ENCODE results near the gene NREP. TPM values are rescaled to one million over a fixed set of nuclear protein-coding genes. Genes with fewer than 3 reads are reported as not detected.
A peak's percentile ranks its signal among the peaks of the same experiment; 100 is the strongest.

NREP gene
- total RNA-seq, 1 donor from 2014 or later: 1,006 TPM

- TF ChIP-seq CTCF (IDR thresholded peaks at IDR 0.05): no peak
- Mint-ChIP-seq H3K4me3 (ENCODE audit: unreplicated experiment) (no peak overlapping the region), H3K27me3 (ENCODE audit: low read depth) (no peaks in the 10 kb centered on the region), H3K36me3 (ENCODE audit: low read depth) (peaks cover 30% of the 10 kb centered on the region), H3K27ac (ENCODE audit: unreplicated experiment) (peak overlapping the region; percentile 60), H3K9me3 (ENCODE audit: low read depth) (no peaks in the 10 kb centered on the region), H3K4me1 (ENCODE audit: low read depth) (peaks cover 93% of the 10 kb centered on the region)
- DNase-seq (ENCODE audit: low spot score): no peak
These were observed 8.7 kb downstream of the NREP start for GRCh38 chr5:111748304-111748763.

GRCh38 chr5:111747337-111747736 lies 9.7 kb downstream of the NREP start:
- no peak for DNase-seq (ENCODE audit: low spot score)
- Mint-ChIP-seq H3K4me3 (ENCODE audit: unreplicated experiment) (no peak overlapping the region), H3K9me3 (ENCODE audit: low read depth) (no peaks in the 10 kb centered on the region), H3K27ac (ENCODE audit: unreplicated experiment) (peak overlapping the region; percentile 60), H3K4me1 (ENCODE audit: low read depth) (peaks cover 96% of the 10 kb centered on the region), H3K36me3 (ENCODE audit: low read depth) (peaks cover 23% of the 10 kb centered on the region), H3K27me3 (ENCODE audit: low read depth) (no peaks in the 10 kb centered on the region)
- no peak for TF ChIP-seq CTCF (IDR thresholded peaks at IDR 0.05)

GRCh38 chr5:111746791-111747190 lies 10.2 kb downstream of the NREP start:
- peak overlapping the region; percentile 60 for H3K27ac Mint-ChIP-seq (ENCODE audit: unreplicated experiment)
- DNase-seq (ENCODE audit: low spot score): no peak
- no peak overlapping the region for H3K4me3 Mint-ChIP-seq (ENCODE audit: unreplicated experiment)
- peaks cover 97% of the 10 kb centered on the region for H3K4me1 Mint-ChIP-seq (ENCODE audit: low read depth)
- peaks cover 21% of the 10 kb centered on the region for H3K36me3 Mint-ChIP-seq (ENCODE audit: low read depth)
- no peaks in the 10 kb centered on the region for H3K9me3 Mint-ChIP-seq (ENCODE audit: low read depth)
- no peak for TF ChIP-seq CTCF (IDR thresholded peaks at IDR 0.05)
- H3K27me3 Mint-ChIP-seq (ENCODE audit: low read depth): no peaks in the 10 kb centered on the region

GRCh38 chr5:111745075-111745739 lies 11.8 kb downstream of the NREP start:
- no peaks in the 10 kb centered on the region for H3K9me3 Mint-ChIP-seq (ENCODE audit: low read depth)
- H3K36me3 Mint-ChIP-seq (ENCODE audit: low read depth): peaks cover 14% of the 10 kb centered on the region
- peaks cover 100% of the 10 kb centered on the region for H3K4me1 Mint-ChIP-seq (ENCODE audit: low read depth)
- H3K27me3 Mint-ChIP-seq (ENCODE audit: low read depth): no peaks in the 10 kb centered on the region
- no peak for DNase-seq (ENCODE audit: low spot score)
- TF ChIP-seq CTCF (IDR thresholded peaks at IDR 0.05): no peak
- H3K27ac Mint-ChIP-seq (ENCODE audit: unreplicated experiment): peak overlapping the region; percentile 92
- no peak overlapping the region for H3K4me3 Mint-ChIP-seq (ENCODE audit: unreplicated experiment)

GRCh38 chr5:111744455-111744854 lies 12.5 kb downstream of the NREP start:
- Mint-ChIP-seq H3K4me3 (ENCODE audit: unreplicated experiment) (peak overlapping the region; percentile 17), H3K36me3 (ENCODE audit: low read depth) (peaks cover 10% of the 10 kb centered on the region), H3K9me3 (ENCODE audit: low read depth) (no peaks in the 10 kb centered on the region), H3K27ac (ENCODE audit: unreplicated experiment) (peak overlapping the region; percentile 92), H3K4me1 (ENCODE audit: low read depth) (peaks cover 98% of the 10 kb centered on the region), H3K27me3 (ENCODE audit: low read depth) (no peaks in the 10 kb centered on the region)
- no peak for DNase-seq (ENCODE audit: low spot score)
- no peak for TF ChIP-seq CTCF (IDR thresholded peaks at IDR 0.05)
